Prostate gland (tissue), 2 donors: Measurements from ENCODE around the gene CD48. TPM values are rescaled to one million over a fixed set of nuclear protein-coding genes. Genes with fewer than 3 reads are reported as not detected.

ENCODE experiments used
- DNase-seq: peaks from one replicate; pipeline ENCODE4 v3.0.0-alpha.2; 2019; ENCODE audit warnings: low spot score
- H3K27ac ChIP-seq, 2 donors: fragments of 200-600 bp; sonication (generic); 2 replicates each; pipeline ENCODE4 v1.5.1; 2017 to 2019
- H3K27me3 ChIP-seq: fragments of 200-600 bp; sonication (generic); replicated peaks from 2 replicates; pipeline ENCODE4 v1.5.1; 2019; ENCODE audit not compliant: insufficient read depth
- H3K36me3 ChIP-seq, 2 donors: fragments of 200-600 bp; sonication (generic); 1 replicate in 1 of 2; 2 replicates in 1 of 2; pipeline versions ENCODE4 v1.5.1 to v1.8.1; 2017 to 2019
- H3K4me1 ChIP-seq: fragments of 200-600 bp; sonication (generic); replicated peaks from 2 replicates; pipeline ENCODE4 v1.5.1; 2019
- H3K4me3 ChIP-seq, 2 donors: fragments of 200-600 bp; sonication (generic); 2 replicates each; pipeline ENCODE4 v1.5.1; 2017 to 2019
- H3K9me3 ChIP-seq: fragments of 200-600 bp; sonication (generic); 2 replicates; pipeline ENCODE4 v1.5.1; 2017
- CTCF ChIP-seq, 4 experiments: fragments of 200-600 bp in 2 of 4; fragments of 450-650 bp in 2 of 4; sonication (generic) in 2 of 4; IDR thresholded peaks; 1 replicate in 3 of 4; 2 replicates in 1 of 4; pipeline ENCODE4 v1.5.1; 2016 to 2019; ENCODE audit warnings: antibody characterized with exemption in 4 of 4, mild to moderate bottlenecking in 2 of 4, moderate library complexity in 2 of 4
- POLR2A ChIP-seq: fragments of 450-650 bp; IDR thresholded peaks from one replicate; pipeline ENCODE4 v1.6.1; 2016; ENCODE audit warnings: antibody characterized with exemption, mild to moderate bottlenecking
- POLR2AphosphoS5 ChIP-seq: sonication (generic); formaldehyde crosslinking; IDR thresholded peaks from one replicate; pipeline ENCODE4 v1.6.1; 2017; ENCODE audit warnings: antibody characterized with exemption
- WGBS: methylation state at CpG from one replicate; pipeline ENCODE4 v1.1.5; 2018; 5-methylcytosine and 5-hydroxymethylcytosine counted together
- intact Hi-C: fragments of 100-400 bp; cut with DNase I; formaldehyde crosslinking; loops from one replicate; pipeline ENCODE4 v1.14.2; 2022
- total RNA-seq, 2 donors: library from RNA; depleted of rRNA; stranded (reverse); fragments of >200 nt; gene quantifications; one replicate each; pipeline ENCODE4 v1.1.0, GENCODE V29; 2016

Gene CD48
- total RNA-seq, 2 donors from 2014 or later = 3.0 to 4.7 TPM

- H3K27me3 ChIP-seq = no peaks in the 10 kb centered on the region
- TF ChIP-seq POLR2AphosphoS5 (no peak), POLR2A (no peak), CTCF (IDR thresholded peaks at IDR 0.05) (no peak)
- DNase-seq = no peak
- intact Hi-C loops = no loop called here
- peak overlapping the region in 1 of 2 donors; percentile 38 for H3K27ac ChIP-seq
- H3K4me1 ChIP-seq = peaks cover 2% of the 10 kb centered on the region
- WGBS = 80% methylated on average over 8 of the region's 8 CpGs
- no peak overlapping the region for H3K4me3 ChIP-seq
- H3K36me3 ChIP-seq = no peaks in the 10 kb centered on the region
- no peaks in the 10 kb centered on the region for H3K9me3 ChIP-seq
Observed at GRCh38 chr1:160658162-160658813, 53.3 kb downstream of the CD48 start.

GRCh38 chr1:160657250-160657781 is 54.3 kb downstream of the CD48 start:
- DNase-seq = no peak
- Histone ChIP-seq H3K4me1 (peaks cover 2% of the 10 kb centered on the region), H3K9me3 (no peaks in the 10 kb centered on the region), H3K4me3 (no peak overlapping the region), H3K27ac (peak overlapping the region in 1 of 2 donors; percentile 38), H3K27me3 (no peaks in the 10 kb centered on the region), H3K36me3 (no peaks in the 10 kb centered on the region)
- TF ChIP-seq POLR2A (no peak), POLR2AphosphoS5 (no peak), CTCF (IDR thresholded peaks at IDR 0.05) (no peak)
- 19% methylated on average over 5 of the region's 5 CpGs for WGBS
- intact Hi-C loops = no loop called here

- H3K36me3 ChIP-seq = no peaks in the 10 kb centered on the region
- DNase-seq = no peak
- no peak for TF ChIP-seq CTCF (IDR thresholded peaks at IDR 0.05)
- no peak for TF ChIP-seq POLR2AphosphoS5
- no peak for TF ChIP-seq POLR2A
- intact Hi-C loops = no loop called here
- no peak overlapping the region for H3K27ac ChIP-seq
- 55% methylated on average over 3 of the region's 3 CpGs for WGBS
- peaks cover 2% of the 10 kb centered on the region for H3K4me1 ChIP-seq
- no peaks in the 10 kb centered on the region for H3K27me3 ChIP-seq
- H3K4me3 ChIP-seq = no peak overlapping the region
- H3K9me3 ChIP-seq = no peaks in the 10 kb centered on the region
Observed at GRCh38 chr1:160656737-160657136, 54.9 kb downstream of the CD48 start.

- TF ChIP-seq POLR2A (no peak), CTCF (IDR thresholded peaks at IDR 0.05) (no peak), POLR2AphosphoS5 (no peak)
- H3K9me3 ChIP-seq = no peaks in the 10 kb centered on the region
- H3K27ac ChIP-seq = no peak overlapping the region
- no peaks in the 10 kb centered on the region for H3K36me3 ChIP-seq
- no peak for DNase-seq
- H3K27me3 ChIP-seq = no peaks in the 10 kb centered on the region
- intact Hi-C loops = no loop called here
- H3K4me1 ChIP-seq = peaks cover 2% of the 10 kb centered on the region
- WGBS = 100% methylated on average over 2 of the region's 2 CpGs
- H3K4me3 ChIP-seq = no peak overlapping the region
Observed at GRCh38 chr1:160653620-160654016, 58.0 kb downstream of the CD48 start.
